Coronary artery (tissue), 2 donors: ENCODE data around the gene IGSF8.

Source experiments
- DNase-seq: peaks from one replicate; pipeline ENCODE4 v3.0.0-alpha.2; 2017; ENCODE audit warnings: low spot score
- H3K27ac ChIP-seq, 2 donors: fragments of 200-600 bp; sonication (generic); one replicate each; pipeline ENCODE4 v1.5.1; 2016 to 2019
- H3K4me3 ChIP-seq: fragments of 200-600 bp; sonication (generic); 2 replicates; pipeline ENCODE4 v1.5.1; 2016; ENCODE audit warnings: mild to moderate bottlenecking, moderate library complexity
- CTCF ChIP-seq: fragments of 200-600 bp; sonication (generic); IDR thresholded peaks from one replicate; pipeline ENCODE4 v1.5.1; 2019; ENCODE audit warnings: antibody characterized with exemption

IGSF8 gene

GRCh38 chr1:160130939-160131338 lies 32.5 kb upstream of the IGSF8 start:
- DNase-seq: no peak
- H3K4me3 ChIP-seq: no peak overlapping the region
- TF ChIP-seq CTCF: no peak
- peak overlapping the region; percentile 68 to 85 for H3K27ac ChIP-seq

GRCh38 chr1:160130486-160130885 lies 32.1 kb upstream of the IGSF8 start:
- H3K4me3 ChIP-seq: no peak overlapping the region
- peak overlapping the region; percentile 68 to 85 for H3K27ac ChIP-seq
- DNase-seq: no peak
- TF ChIP-seq CTCF: no peak

GRCh38 chr1:160129966-160130365 lies 31.5 kb upstream of the IGSF8 start:
- no peak for TF ChIP-seq CTCF
- Histone ChIP-seq H3K27ac (peak overlapping the region; percentile 68 to 85), H3K4me3 (no peak overlapping the region)
- no peak for DNase-seq

- Histone ChIP-seq H3K27ac (peak overlapping the region; percentile 58 to 85), H3K4me3 (no peak overlapping the region)
- TF ChIP-seq CTCF: no peak
- DNase-seq: no peak
These were observed 31.1 kb upstream of the IGSF8 start for GRCh38 chr1:160129558-160129957.

GRCh38 chr1:160129046-160129445 lies 30.6 kb upstream of the IGSF8 start:
- H3K4me3 ChIP-seq: no peak overlapping the region
- TF ChIP-seq CTCF: no peak
- DNase-seq: no peak
- peak overlapping the region; percentile 58 to 85 for H3K27ac ChIP-seq

GRCh38 chr1:160128636-160129035 lies 30.2 kb upstream of the IGSF8 start:
- no peak for DNase-seq
- TF ChIP-seq CTCF: no peak
- Histone ChIP-seq H3K27ac (peak overlapping the region; percentile 58 to 85), H3K4me3 (no peak overlapping the region)

GRCh38 chr1:160127865-160128523 lies 29.6 kb upstream of the IGSF8 start:
- no peak overlapping the region for H3K4me3 ChIP-seq
- DNase-seq: no peak
- no peak for TF ChIP-seq CTCF
- H3K27ac ChIP-seq: peak overlapping the region; percentile 58 to 85
